Kidney epithelial cell (primary cell): ENCODE data around the gene FUCA1. TPM values are rescaled to one million over a fixed set of nuclear protein-coding genes. Genes with fewer than 3 reads are reported as not detected.
A peak's percentile ranks its signal among the peaks of the same experiment; 100 is the strongest.
"Not testable (repeated sequence)": the region's sequence is repeated elsewhere in the genome, so short reads cannot be mapped to it uniquely, and the experiment has no call there.

Source experiments
- DNase-seq: peaks from one replicate; pipeline ENCODE4 v3.0.0-alpha.2; 2010; ENCODE audit warnings: low read depth
- H3K27me3 ChIP-seq: 2 replicates; pipeline ENCODE4 v1.6.0; 2011; ENCODE audit warnings: low read length; ENCODE audit not compliant: control insufficient read depth, insufficient read depth
- H3K36me3 ChIP-seq: 2 replicates; pipeline ENCODE4 v1.5.1; 2011; ENCODE audit warnings: low read length; ENCODE audit not compliant: control insufficient read depth, insufficient read depth
- H3K4me3 ChIP-seq: 2 replicates; pipeline ENCODE4 v1.5.1; 2011; ENCODE audit warnings: low read depth, mild to moderate bottlenecking, control low read depth, low read length
- total RNA-seq: library from RNA; depleted of rRNA; stranded (reverse); fragments of >200 nt; gene quantifications from 2 replicates; pipeline ENCODE4 v1.2.3, GENCODE V29; 2015
- TF ChIP-seq, protein P1 (sequence below): IDR thresholded peaks from 2 replicates; pipeline ENCODE4 v1.5.1; 2011; ENCODE audit warnings: mild to moderate bottlenecking, moderate library complexity, low read length, control low read depth, inconsistent platforms; ENCODE audit not compliant: insufficient read depth, poor library complexity, severe bottlenecking

The FUCA1 gene
- total RNA-seq, 1 donor from 2014 or later, result 40.7 TPM

DNA sequence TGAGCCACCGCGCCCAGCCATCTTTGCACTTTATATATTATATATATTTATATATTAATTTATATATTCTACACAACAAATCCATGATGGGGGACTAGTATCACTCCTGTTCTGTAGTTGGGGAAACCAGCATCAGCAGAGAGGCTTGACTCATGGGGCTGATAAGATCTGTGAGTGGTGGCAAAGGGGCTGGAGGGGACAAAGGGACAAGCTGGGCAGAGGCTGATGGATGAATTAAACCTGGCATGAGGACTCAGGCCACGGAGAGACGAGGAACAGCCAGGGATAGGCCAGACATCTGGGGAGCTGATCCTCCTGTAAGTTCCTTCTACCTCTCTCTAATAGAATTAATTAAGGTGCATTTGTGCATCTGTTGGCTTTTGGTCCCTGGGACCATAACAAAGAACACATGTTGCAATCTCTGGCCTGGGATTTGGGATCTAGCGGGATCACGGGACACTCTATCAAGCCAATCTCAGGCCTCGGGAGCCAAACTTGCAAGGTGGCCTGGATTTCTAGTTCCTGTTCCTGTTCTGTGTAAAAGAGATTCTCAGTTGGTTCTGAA, 37.5 kb upstream of the FUCA1 start:
- H3K36me3 ChIP-seq, result no peaks in the 10 kb centered on the region
- TF ChIP-seq, protein P1, sequence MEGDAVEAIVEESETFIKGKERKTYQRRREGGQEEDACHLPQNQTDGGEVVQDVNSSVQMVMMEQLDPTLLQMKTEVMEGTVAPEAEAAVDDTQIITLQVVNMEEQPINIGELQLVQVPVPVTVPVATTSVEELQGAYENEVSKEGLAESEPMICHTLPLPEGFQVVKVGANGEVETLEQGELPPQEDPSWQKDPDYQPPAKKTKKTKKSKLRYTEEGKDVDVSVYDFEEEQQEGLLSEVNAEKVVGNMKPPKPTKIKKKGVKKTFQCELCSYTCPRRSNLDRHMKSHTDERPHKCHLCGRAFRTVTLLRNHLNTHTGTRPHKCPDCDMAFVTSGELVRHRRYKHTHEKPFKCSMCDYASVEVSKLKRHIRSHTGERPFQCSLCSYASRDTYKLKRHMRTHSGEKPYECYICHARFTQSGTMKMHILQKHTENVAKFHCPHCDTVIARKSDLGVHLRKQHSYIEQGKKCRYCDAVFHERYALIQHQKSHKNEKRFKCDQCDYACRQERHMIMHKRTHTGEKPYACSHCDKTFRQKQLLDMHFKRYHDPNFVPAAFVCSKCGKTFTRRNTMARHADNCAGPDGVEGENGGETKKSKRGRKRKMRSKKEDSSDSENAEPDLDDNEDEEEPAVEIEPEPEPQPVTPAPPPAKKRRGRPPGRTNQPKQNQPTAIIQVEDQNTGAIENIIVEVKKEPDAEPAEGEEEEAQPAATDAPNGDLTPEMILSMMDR, result no peak
- peaks cover 24% of the 10 kb centered on the region for H3K27me3 ChIP-seq
- H3K4me3 ChIP-seq, result no peak overlapping the region
- DNase-seq, result no peak

DNA sequence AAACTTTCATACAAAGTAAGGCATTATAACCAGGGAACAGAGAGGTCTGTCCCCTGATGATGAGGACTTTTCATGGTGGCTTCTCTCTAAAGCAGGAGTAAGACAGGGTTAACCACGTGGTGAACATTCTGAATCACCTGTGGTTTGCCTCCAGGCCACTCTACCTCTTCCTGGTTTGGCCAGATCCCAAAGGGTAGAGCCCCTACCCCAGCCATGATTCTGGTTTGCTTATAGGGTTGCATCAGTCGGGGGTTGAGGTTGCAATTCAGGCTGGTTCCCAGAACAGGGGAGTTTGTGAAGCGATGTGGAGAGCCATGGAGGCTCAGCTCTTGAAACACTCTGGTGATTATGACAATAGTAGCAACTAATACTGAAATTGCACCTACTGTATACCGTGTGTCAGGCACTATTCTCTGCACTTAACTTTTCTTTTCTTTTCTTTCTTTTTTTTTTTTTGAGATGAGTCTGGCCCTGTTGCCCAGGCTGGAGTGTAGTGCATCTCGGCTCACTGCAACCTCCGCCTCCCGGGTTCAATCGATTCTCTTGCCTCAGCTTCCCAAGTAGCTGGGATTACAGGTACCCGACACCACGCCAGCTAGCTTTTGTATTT, 36.8 kb upstream of the FUCA1 start:
- Histone ChIP-seq H3K4me3 (no peak overlapping the region), H3K27me3 (peaks cover 24% of the 10 kb centered on the region), H3K36me3 (no peaks in the 10 kb centered on the region)
- DNase-seq, result no peak
- TF ChIP-seq, protein P1, result no peak

DNA sequence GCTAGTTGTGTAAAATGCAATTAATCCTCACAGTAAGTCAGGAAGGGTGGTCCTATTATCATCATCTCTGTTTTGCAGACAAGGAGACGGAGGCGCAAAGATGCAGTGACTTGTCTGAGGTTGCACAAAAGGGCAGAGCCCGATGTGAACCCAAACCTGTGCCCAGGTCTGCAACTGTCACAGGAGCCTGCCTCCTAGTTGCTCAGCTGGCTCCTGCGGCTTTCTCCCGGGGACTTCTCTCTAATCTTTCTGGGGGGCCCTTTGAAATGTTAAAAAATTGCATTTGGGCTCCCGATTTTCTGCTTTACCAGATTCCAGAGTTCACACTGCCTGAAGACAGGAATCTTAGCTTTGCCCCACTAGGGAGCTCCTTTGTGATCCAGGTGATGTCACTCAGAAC, 35.7 kb upstream of the FUCA1 start:
- TF ChIP-seq, protein P1, result no peak
- no peak overlapping the region for H3K4me3 ChIP-seq
- peaks cover 24% of the 10 kb centered on the region for H3K27me3 ChIP-seq
- DNase-seq, result no peak
- no peaks in the 10 kb centered on the region for H3K36me3 ChIP-seq

DNA sequence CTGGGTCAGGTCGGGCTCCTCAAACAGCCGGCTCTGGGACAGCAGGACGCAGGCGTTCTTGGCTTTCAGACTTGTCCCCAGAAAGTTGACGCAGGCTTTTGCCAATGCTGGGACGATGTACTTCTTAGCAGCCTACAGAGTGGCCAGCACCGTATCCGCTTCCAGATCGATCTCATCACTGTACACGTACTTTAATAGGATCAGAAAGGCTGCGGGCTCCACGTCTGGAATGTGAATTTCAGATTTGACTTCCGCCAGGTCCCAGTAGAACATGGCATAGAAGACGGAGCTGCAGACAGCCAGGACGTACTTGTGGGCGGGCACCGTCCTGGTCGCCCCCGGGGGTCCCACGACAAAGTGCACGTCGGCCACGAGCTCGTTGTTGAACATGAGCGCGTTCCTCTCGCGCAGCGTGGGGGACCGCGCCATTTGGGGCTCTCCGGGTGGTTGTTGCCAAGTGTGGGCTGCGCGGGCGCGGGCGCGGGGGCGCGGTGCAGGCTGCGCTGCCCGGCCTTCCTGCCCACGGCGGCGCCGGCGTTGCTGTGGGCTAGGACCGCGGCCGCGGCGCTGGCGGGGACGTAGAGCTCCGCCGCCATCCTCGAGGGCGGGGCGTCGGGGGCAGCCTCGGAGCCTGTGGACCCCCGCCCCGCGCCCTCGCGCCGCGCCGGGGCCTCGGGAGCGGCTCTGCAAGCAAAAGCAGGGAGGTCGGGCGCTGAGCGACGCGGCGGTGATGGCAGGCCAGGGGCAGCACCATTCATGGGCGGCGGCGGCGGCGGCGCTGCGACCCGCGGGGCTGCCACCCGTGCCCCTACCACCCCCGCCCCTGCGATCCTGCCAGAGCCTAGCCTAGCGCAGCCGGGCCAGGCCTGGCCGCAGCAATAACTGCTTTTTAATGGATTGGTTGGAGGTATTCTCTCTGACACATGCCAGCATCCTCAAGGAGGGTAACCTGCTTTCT, 34.5 kb upstream of the FUCA1 start:
- H3K36me3 ChIP-seq, result no peaks in the 10 kb centered on the region
- peak overlapping the region; percentile 15 for H3K4me3 ChIP-seq
- TF ChIP-seq, protein P1, result no peak
- peaks cover 24% of the 10 kb centered on the region for H3K27me3 ChIP-seq
- DNase-seq, result no peak

DNA sequence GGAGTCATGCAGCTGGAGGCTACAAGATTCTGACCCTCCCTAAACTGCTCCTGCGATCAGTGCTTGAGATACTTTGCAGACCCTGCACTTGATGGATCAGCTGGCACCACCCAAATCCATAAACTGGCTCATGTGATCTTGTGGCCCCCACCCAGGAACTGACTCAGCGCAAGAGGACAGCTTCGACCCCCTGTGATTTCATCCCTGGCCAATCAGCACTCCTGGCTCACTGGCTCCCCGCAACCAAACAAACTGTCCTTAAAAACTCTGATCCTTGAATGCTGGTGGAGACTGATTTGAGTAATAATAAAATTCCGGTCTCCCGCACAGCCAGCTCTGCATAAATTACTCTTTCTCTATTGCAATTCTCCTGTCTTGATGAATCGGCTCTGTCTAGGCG, 31.9 kb upstream of the FUCA1 start:
- not testable (repeated sequence) for H3K36me3 ChIP-seq, H3K4me3 ChIP-seq, DNase-seq
- peaks cover 24% of the 10 kb centered on the region for H3K27me3 ChIP-seq

DNA sequence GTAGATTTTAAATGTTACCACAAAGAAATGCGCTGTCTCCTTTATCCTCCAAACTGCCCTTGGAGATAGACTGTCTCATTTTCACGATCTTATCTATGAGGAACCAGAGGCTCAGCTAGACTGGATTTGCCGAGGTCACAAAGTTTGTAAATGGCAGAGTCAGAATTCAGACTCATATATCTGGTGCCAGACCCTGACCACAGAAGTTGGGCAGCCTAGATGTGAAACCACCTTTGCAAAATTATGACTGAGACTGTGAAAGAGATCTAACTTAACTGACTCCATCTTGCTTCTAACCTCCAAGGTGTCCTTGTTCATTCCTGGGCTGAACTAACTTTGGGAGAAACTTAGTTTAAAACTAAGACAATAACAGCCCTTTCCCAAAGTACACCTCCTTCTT, 31.0 kb upstream of the FUCA1 start:
- Histone ChIP-seq H3K27me3 (peaks cover 20% of the 10 kb centered on the region), H3K4me3 (no peak overlapping the region), H3K36me3 (no peaks in the 10 kb centered on the region)
- TF ChIP-seq, protein P1, result no peak
- DNase-seq, result no peak
